Rectal smooth muscle tissue (tissue), 1 donor: ENCODE results near the gene TCEA3.

ENCODE experiments used
- H3K27ac ChIP-seq: one replicate; pipeline ENCODE4 v1.7.0; 2013; ENCODE audit warnings: low read depth, low read length, inconsistent platforms
- H3K27me3 ChIP-seq: one replicate; pipeline ENCODE4 v1.7.0; 2013; ENCODE audit warnings: low read length; ENCODE audit not compliant: control insufficient read depth, insufficient read depth
- H3K36me3 ChIP-seq: one replicate; pipeline ENCODE4 v1.7.0; 2013; ENCODE audit warnings: low read length; ENCODE audit not compliant: control insufficient read depth, insufficient read depth
- H3K4me1 ChIP-seq: one replicate; pipeline ENCODE4 v1.7.0; 2013; ENCODE audit warnings: low read length; ENCODE audit not compliant: control insufficient read depth, insufficient read depth
- H3K4me3 ChIP-seq: one replicate; pipeline ENCODE4 v1.7.0; 2013; ENCODE audit warnings: low read length
- H3K9ac ChIP-seq: one replicate; pipeline ENCODE4 v1.7.0; 2013; ENCODE audit warnings: low read length

The TCEA3 gene

GRCh38 chr1:23441446-23442148 is 17.0 kb upstream of the TCEA3 start:
- Histone ChIP-seq H3K36me3 (peaks cover 8% of the 10 kb centered on the region), H3K4me3 (no peak overlapping the region), H3K27ac (no peak overlapping the region), H3K9ac (no peak overlapping the region), H3K27me3 (no peaks in the 10 kb centered on the region), H3K4me1 (no peaks in the 10 kb centered on the region)

DNA sequence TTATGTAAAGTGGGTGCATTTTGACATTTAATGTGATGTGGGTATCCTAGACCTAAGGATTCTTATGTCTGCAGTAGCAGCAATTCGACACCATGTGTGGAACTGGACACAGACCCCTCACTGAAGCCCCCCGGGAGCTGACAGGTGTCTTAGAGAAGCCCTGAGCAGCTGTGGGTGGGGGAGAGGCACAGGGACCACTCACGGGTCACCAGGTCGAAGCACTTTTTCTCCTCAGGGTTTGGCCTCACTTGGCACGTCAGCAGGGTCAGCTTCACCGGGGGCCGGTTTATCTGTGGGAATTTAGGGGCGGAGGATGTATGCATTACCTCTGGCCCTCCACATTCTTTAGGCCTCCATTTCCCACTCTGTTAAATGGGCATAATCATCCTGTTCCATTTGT is 14.0 kb upstream of the TCEA3 start:
- no peaks in the 10 kb centered on the region for H3K4me1 ChIP-seq
- H3K27me3 ChIP-seq: no peaks in the 10 kb centered on the region
- no peak overlapping the region for H3K9ac ChIP-seq
- H3K36me3 ChIP-seq: peaks cover 17% of the 10 kb centered on the region
- no peak overlapping the region for H3K27ac ChIP-seq
- H3K4me3 ChIP-seq: no peak overlapping the region

GRCh38 chr1:23437355-23437664 is 12.8 kb upstream of the TCEA3 start:
- no peaks in the 10 kb centered on the region for H3K27me3 ChIP-seq
- H3K27ac ChIP-seq: no peak overlapping the region
- no peaks in the 10 kb centered on the region for H3K4me1 ChIP-seq
- H3K9ac ChIP-seq: no peak overlapping the region
- H3K36me3 ChIP-seq: peaks cover 17% of the 10 kb centered on the region
- no peak overlapping the region for H3K4me3 ChIP-seq

DNA sequence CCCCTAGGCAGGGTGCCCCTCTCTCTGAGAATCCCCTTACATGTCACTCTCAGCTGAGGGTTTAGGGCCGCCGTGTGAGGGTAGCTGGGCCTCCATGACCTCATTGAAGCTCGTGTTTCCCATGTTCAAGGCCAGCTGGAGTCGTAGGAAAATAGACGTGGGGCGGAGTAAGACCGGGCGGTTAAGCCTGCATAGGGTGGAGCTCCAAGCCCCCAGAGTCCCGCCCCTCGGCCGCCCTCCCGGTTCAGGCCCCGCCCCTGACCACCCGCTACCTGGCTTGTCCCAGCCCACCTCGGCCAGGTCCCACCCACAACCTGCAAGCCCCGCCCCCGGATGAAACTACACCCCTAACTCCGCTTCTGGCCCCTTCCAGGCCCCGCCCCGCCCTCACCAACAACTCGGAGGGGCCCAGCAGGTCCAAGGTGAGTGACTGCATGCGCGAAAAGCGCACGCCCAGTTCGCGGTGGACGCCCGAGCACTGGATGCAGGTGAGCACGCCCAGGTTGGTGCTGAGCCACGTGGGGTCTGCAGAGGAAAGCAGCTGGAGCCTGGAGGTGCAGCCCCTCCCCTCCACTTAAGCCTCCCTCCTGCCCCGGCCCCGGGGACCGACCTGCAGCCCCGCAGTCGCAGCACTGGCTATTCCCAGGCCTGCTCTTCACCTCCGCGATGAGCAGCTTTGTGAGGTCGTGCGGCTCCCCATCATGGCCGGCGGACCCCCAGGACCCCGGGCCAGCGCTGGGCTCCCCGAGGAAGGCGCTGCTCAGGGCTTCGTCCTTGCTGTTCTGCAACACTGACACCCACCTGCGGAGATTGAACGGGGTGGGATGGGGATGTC is 12.2 kb upstream of the TCEA3 start:
- H3K36me3 ChIP-seq: peaks cover 14% of the 10 kb centered on the region

DNA sequence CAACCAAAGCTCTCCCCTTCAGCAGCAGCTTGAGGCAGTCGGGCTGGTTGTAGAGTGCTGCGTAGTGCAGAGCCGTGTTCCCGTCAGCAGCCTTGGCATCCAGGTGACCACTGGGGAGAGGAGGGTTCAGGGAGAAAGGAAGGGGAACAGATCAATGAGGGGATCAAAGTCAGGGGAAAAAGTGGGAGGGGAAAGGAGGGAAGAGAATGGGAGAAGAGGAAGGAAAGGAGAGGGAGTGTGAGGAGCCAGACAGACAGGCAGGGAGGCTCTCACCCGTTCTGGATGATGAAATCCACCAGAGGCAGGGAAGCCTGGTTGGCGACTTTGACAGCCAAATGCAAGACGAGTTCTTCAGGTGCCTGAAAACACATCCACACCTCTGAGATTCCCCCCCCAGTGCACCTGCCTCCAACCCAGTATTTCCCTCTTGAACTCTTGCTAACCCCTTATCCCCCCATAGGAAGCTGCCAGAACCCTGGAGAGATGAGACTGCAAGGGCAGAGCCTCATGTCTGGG is 9.8 kb upstream of the TCEA3 start:
- no peak overlapping the region for H3K9ac ChIP-seq
- H3K27ac ChIP-seq: no peak overlapping the region
- no peaks in the 10 kb centered on the region for H3K4me1 ChIP-seq
- H3K36me3 ChIP-seq: peaks cover 17% of the 10 kb centered on the region
- no peaks in the 10 kb centered on the region for H3K27me3 ChIP-seq
- no peak overlapping the region for H3K4me3 ChIP-seq

More for the DNA sequence above, 12.2 kb upstream of the TCEA3 start:
- Histone ChIP-seq H3K27me3 (no peaks in the 10 kb centered on the region), H3K4me3 (no peak overlapping the region), H3K4me1 (no peaks in the 10 kb centered on the region), H3K27ac (no peak overlapping the region), H3K9ac (no peak overlapping the region)

GRCh38 chr1:23433122-23433521 is 8.6 kb upstream of the TCEA3 start:
- peaks cover 17% of the 10 kb centered on the region for H3K36me3 ChIP-seq
- H3K4me1 ChIP-seq: no peaks in the 10 kb centered on the region
- no peak overlapping the region for H3K9ac ChIP-seq
- H3K27me3 ChIP-seq: no peaks in the 10 kb centered on the region
- H3K4me3 ChIP-seq: no peak overlapping the region
- no peak overlapping the region for H3K27ac ChIP-seq

GRCh38 chr1:23431431-23431830 is 6.9 kb upstream of the TCEA3 start:
- Histone ChIP-seq H3K9ac (no peak overlapping the region), H3K27me3 (no peaks in the 10 kb centered on the region), H3K4me3 (no peak overlapping the region), H3K36me3 (peaks cover 17% of the 10 kb centered on the region), H3K4me1 (no peaks in the 10 kb centered on the region), H3K27ac (no peak overlapping the region)

DNA sequence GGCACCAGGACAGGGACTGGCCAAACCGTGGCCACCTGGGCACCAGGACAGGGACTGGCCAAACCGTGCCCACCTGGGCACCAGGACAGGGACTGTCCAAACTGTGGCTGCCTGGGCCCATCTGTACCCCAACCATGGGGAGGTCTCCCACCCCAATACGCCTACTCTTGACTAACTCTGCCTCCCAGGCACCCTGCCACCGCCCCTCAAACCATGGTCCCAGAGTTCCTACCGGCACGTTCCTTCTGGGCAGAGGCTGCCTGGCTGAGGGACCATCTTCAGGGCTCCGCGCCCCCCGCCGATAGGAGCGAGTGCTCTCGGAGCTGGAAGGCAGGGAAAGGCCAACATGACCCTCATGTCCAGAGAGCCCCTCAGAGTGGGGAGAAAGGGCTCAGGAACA is 6.3 kb upstream of the TCEA3 start:
- H3K4me3 ChIP-seq: no peak overlapping the region
- no peak overlapping the region for H3K9ac ChIP-seq
- peaks cover 17% of the 10 kb centered on the region for H3K36me3 ChIP-seq
- H3K27ac ChIP-seq: no peak overlapping the region
- no peaks in the 10 kb centered on the region for H3K4me1 ChIP-seq
- H3K27me3 ChIP-seq: no peaks in the 10 kb centered on the region

- Histone ChIP-seq H3K36me3 (peaks cover 8% of the 10 kb centered on the region), H3K27ac (no peak overlapping the region)
Observed at GRCh38 chr1:23428136-23428905, 3.8 kb upstream of the TCEA3 start.

GRCh38 chr1:23427550-23427949 is 3.0 kb upstream of the TCEA3 start:
- H3K9ac ChIP-seq: no peak overlapping the region
- H3K27me3 ChIP-seq: no peaks in the 10 kb centered on the region
- peaks cover 5% of the 10 kb centered on the region for H3K4me1 ChIP-seq
- H3K4me3 ChIP-seq: no peak overlapping the region
- H3K36me3 ChIP-seq: peaks cover 8% of the 10 kb centered on the region
- no peak overlapping the region for H3K27ac ChIP-seq

More at GRCh38 chr1:23428136-23428905, 3.8 kb upstream of the TCEA3 start:
- Histone ChIP-seq H3K4me3 (no peak overlapping the region), H3K9ac (no peak overlapping the region), H3K27me3 (no peaks in the 10 kb centered on the region), H3K4me1 (peaks cover 3% of the 10 kb centered on the region)

- Histone ChIP-seq H3K9ac (no peak overlapping the region), H3K27me3 (no peaks in the 10 kb centered on the region), H3K4me1 (peaks cover 11% of the 10 kb centered on the region), H3K27ac (no peak overlapping the region), H3K36me3 (peaks cover 8% of the 10 kb centered on the region), H3K4me3 (no peak overlapping the region)
Observed at GRCh38 chr1:23426828-23427227, 2.3 kb upstream of the TCEA3 start.

DNA sequence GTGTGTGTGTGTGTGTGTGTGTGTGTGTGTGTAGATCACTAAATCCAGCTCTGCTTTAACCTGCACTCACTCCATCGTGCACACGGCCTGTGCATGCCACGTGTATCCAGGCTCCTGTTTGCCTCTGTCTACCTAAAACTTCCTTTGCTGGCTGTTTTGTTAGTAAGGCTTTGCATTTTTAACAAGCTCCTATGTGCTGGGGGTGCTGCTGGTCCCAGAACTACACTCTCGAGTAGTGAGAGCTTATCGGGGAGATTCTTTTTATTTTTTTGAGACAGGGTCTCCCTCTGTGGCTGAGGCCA is 596 bp upstream of the TCEA3 start:
- no peak overlapping the region for H3K9ac ChIP-seq
- H3K27ac ChIP-seq: peak overlapping the region; percentile 76
- H3K36me3 ChIP-seq: no peaks in the 10 kb centered on the region
- H3K4me1 ChIP-seq: peaks cover 13% of the 10 kb centered on the region
- no peaks in the 10 kb centered on the region for H3K27me3 ChIP-seq
- peak overlapping the region; percentile 11 for H3K4me3 ChIP-seq
